ENCODE measurements around the gene TLE5.

TLE5 gene

DNA sequence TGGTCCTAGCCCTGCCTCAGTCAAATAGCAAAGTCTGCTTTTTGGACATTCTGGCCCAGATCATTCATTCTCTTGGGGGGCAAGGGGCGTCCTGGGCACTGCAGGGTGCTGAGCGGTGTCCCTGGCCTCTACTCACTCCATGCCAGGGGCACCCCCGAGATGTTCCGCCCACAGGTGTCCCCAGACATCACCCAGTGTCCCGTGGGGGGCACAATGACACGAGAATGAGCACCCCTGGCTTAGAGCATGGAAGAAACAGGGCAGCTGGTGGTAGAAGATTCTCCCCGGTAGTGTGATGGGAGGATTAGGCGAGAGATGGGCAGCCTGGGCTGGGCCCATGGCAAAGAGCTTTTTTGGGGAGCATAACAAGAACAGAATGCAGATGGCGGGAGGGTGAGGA is 5.3 kb upstream of the TLE5 start:
- no CpG with 5 or more reads among the region's 9 CpGs for whole genome bisulfite sequencing, 2 donors (ENCODE audit: extremely low coverage in 2 of 2, insufficient read length in 2 of 2, insufficient replicate concordance in 1 of 2)
- Histone ChIP-seq H2AFZ (ENCODE audit: low read length) (no peak overlapping the region), H3K4me1 (ENCODE audit: control insufficient read depth in 2 of 2, insufficient read depth in 1 of 2, low read depth in 1 of 2, low read length in 2 of 2) (no peaks in the 10 kb centered on the region), H3K27ac (replicated peaks; ENCODE audit: low read length) (no peak overlapping the region), H3K14ac (ENCODE audit: low read length) (peak overlapping the region; percentile 56), H2BK5ac (ENCODE audit: low read length) (no peak overlapping the region), H3K36me3 (replicated peaks in 1 of 2; ENCODE audit: control insufficient read depth in 2 of 2, insufficient read depth in 2 of 2, low read length in 2 of 2) (no peaks in the 10 kb centered on the region), H2BK12ac (ENCODE audit: low read length) (no peak overlapping the region), H4K91ac (ENCODE audit: low read depth, low read length, poor library complexity) (no peak overlapping the region), H3K9ac (ENCODE audit: low read depth, low read length, poor library complexity) (no peak overlapping the region), H4K8ac (ENCODE audit: low read depth, low read length) (no peak overlapping the region), H3K4ac (ENCODE audit: low read length) (no peak overlapping the region), H2AK5ac (ENCODE audit: low read depth, low read length) (peak overlapping the region; percentile 75), H3K79me1 (ENCODE audit: low read depth, low read length) (no peaks in the 10 kb centered on the region), H3K23ac (ENCODE audit: low read depth, low read length, poor library complexity) (peak overlapping the region; percentile 31), H3K18ac (ENCODE audit: low read length) (no peak overlapping the region), H3K27me3 (ENCODE audit: control insufficient read depth in 3 of 3, insufficient read depth in 3 of 3, low read depth in 1 of 3, low read length in 3 of 3) (peaks cover 0 to 17% (median 7%) of the 10 kb centered on the region in 3 experiments), H3K4me3 (ENCODE audit: low read length in 2 of 2) (no peak overlapping the region), H2BK120ac (ENCODE audit: low read depth, low read length) (no peak overlapping the region), H3K4me2 (ENCODE audit: insufficient read depth, low read length, poor library complexity, severe bottlenecking) (no peak overlapping the region), H2BK15ac (ENCODE audit: low read length) (no peak overlapping the region), H3K9me3 (replicated peaks in 1 of 2; ENCODE audit: control insufficient read depth in 2 of 2, insufficient read depth in 1 of 2, low read depth in 1 of 2, low read length in 2 of 2) (no peaks in the 10 kb centered on the region)
- DNase-seq (ENCODE audit: low spot score), result no peak

DNA sequence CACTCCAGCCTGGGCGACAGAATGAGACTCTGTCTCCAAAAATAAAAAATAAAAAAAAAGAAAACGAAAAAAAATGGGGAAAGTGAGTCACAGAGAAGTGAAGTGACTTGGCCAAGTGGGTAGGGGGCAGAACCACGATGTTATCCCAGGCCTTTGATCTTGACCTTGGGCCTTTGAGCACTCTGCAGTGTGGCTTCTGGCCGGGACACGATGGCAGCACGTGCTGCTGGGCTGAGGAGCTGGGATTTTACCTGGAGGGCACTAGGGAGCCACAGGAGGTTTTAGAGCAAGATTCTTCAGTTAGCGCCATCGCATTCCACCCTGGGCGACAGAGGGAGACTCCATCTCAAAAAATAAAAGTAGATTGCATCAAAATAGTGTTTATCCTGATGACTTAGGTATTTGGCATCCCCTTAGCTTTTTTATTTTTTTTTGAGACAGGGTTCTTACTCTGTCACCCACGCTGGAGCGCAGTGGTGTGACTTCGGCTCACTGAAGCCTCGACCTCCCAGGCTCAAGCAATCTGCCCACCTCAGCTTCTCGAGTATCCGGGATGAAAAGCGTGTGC is 4.3 kb upstream of the TLE5 start:
- no peak overlapping the region for H3K27ac ChIP-seq (replicated peaks; ENCODE audit: low read length)
- no peak overlapping the region for H2BK5ac ChIP-seq (ENCODE audit: low read length)
- no peak overlapping the region for H4K91ac ChIP-seq (ENCODE audit: low read depth, low read length, poor library complexity)
- no peak overlapping the region for H2BK12ac ChIP-seq (ENCODE audit: low read length)
- no peak overlapping the region for H2AK5ac ChIP-seq (ENCODE audit: low read depth, low read length)
- H3K27me3 ChIP-seq (ENCODE audit: control insufficient read depth in 3 of 3, insufficient read depth in 3 of 3, low read depth in 1 of 3, low read length in 3 of 3), result peaks cover 0 to 17% (median 7%) of the 10 kb centered on the region in 3 experiments
- H4K8ac ChIP-seq (ENCODE audit: low read depth, low read length), result no peak overlapping the region
- WGBS, 2 donors (ENCODE audit: extremely low coverage in 2 of 2, insufficient read length in 2 of 2, insufficient replicate concordance in 1 of 2), result no CpG with 5 or more reads among the region's 16 CpGs
- H3K14ac ChIP-seq (ENCODE audit: low read length), result peak overlapping the region; percentile 8
- no peak overlapping the region for H3K9ac ChIP-seq (ENCODE audit: low read depth, low read length, poor library complexity)
- no peak overlapping the region for H3K4me3 ChIP-seq (ENCODE audit: low read length in 2 of 2)
- H3K9me3 ChIP-seq (replicated peaks in 1 of 2; ENCODE audit: control insufficient read depth in 2 of 2, insufficient read depth in 1 of 2, low read depth in 1 of 2, low read length in 2 of 2), result no peaks in the 10 kb centered on the region
- H3K4ac ChIP-seq (ENCODE audit: low read length), result no peak overlapping the region
- H3K18ac ChIP-seq (ENCODE audit: low read length), result no peak overlapping the region
- no peak overlapping the region for H3K4me2 ChIP-seq (ENCODE audit: insufficient read depth, low read length, poor library complexity, severe bottlenecking)
- no peak for DNase-seq (ENCODE audit: low spot score)
- H3K36me3 ChIP-seq (replicated peaks in 1 of 2; ENCODE audit: control insufficient read depth in 2 of 2, insufficient read depth in 2 of 2, low read length in 2 of 2), result no peaks in the 10 kb centered on the region
- no peak overlapping the region for H3K23ac ChIP-seq (ENCODE audit: low read depth, low read length, poor library complexity)
- no peak overlapping the region for H2AFZ ChIP-seq (ENCODE audit: low read length)
- H2BK15ac ChIP-seq (ENCODE audit: low read length), result no peak overlapping the region
- no peak overlapping the region for H2BK120ac ChIP-seq (ENCODE audit: low read depth, low read length)
- H3K4me1 ChIP-seq (ENCODE audit: control insufficient read depth in 2 of 2, insufficient read depth in 1 of 2, low read depth in 1 of 2, low read length in 2 of 2), result no peaks in the 10 kb centered on the region
- H3K79me1 ChIP-seq (ENCODE audit: low read depth, low read length), result no peaks in the 10 kb centered on the region

DNA sequence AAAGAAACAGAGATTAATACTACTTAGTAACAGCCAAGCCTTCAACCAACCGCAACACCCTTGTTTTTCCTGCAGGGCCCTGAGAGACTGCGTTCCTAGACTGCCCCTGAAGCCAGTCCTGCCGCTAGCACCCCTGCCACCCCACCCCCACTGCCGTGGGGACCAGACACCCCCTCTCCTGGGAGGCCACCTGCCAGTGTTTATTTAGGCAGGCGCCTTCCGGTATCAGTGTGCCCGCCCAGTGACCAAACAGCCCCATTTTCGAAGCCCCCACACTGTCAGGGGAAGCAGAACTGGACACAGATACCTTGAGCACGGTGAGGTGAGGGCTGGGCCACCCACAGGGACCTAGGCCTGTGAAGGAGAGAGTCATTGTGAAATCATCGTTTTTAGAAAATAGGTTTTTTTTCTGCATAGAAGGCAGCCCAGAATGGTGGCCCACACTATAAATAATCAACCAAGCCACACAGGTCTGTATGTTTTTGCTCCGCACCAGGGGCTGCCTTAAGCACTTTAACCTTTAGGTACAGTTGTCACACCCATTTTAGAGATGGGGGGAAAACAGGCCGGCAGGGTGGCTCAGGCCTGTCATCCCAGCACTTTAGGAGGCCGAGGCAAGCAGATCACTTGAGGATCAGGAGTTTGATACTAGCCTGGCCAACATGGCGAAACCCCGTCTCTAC is 3.5 kb upstream of the TLE5 start:
- no peak overlapping the region for H3K27ac ChIP-seq (replicated peaks; ENCODE audit: low read length)
- H2BK120ac ChIP-seq (ENCODE audit: low read depth, low read length), result no peak overlapping the region
- no peak overlapping the region for H3K14ac ChIP-seq (ENCODE audit: low read length)
- H2BK12ac ChIP-seq (ENCODE audit: low read length), result no peak overlapping the region
- WGBS, 2 donors (ENCODE audit: extremely low coverage in 2 of 2, insufficient read length in 2 of 2, insufficient replicate concordance in 1 of 2), result no CpG with 5 or more reads among the region's 15 CpGs
- H2BK5ac ChIP-seq (ENCODE audit: low read length), result no peak overlapping the region
- peaks cover 0 to 17% (median 7%) of the 10 kb centered on the region in 3 experiments for H3K27me3 ChIP-seq (ENCODE audit: control insufficient read depth in 3 of 3, insufficient read depth in 3 of 3, low read depth in 1 of 3, low read length in 3 of 3)
- H3K4me1 ChIP-seq (ENCODE audit: control insufficient read depth in 2 of 2, insufficient read depth in 1 of 2, low read depth in 1 of 2, low read length in 2 of 2), result peaks cover 0 to 2% of the 10 kb centered on the region in 2 donors
- no peak overlapping the region for H3K18ac ChIP-seq (ENCODE audit: low read length)
- H3K9ac ChIP-seq (ENCODE audit: low read depth, low read length, poor library complexity), result no peak overlapping the region
- H3K4ac ChIP-seq (ENCODE audit: low read length), result no peak overlapping the region
- H3K4me2 ChIP-seq (ENCODE audit: insufficient read depth, low read length, poor library complexity, severe bottlenecking), result no peak overlapping the region
- DNase-seq (ENCODE audit: low spot score), result no peak
- H4K8ac ChIP-seq (ENCODE audit: low read depth, low read length), result no peak overlapping the region
- peaks cover 0 to 3% of the 10 kb centered on the region in 2 donors for H3K36me3 ChIP-seq (replicated peaks in 1 of 2; ENCODE audit: control insufficient read depth in 2 of 2, insufficient read depth in 2 of 2, low read length in 2 of 2)
- no peaks in the 10 kb centered on the region for H3K79me1 ChIP-seq (ENCODE audit: low read depth, low read length)
- no peak overlapping the region for H2AFZ ChIP-seq (ENCODE audit: low read length)
- no peak overlapping the region for H3K23ac ChIP-seq (ENCODE audit: low read depth, low read length, poor library complexity)
- peak overlapping the region; percentile 75 for H2BK15ac ChIP-seq (ENCODE audit: low read length)
- H2AK5ac ChIP-seq (ENCODE audit: low read depth, low read length), result peak overlapping the region; percentile 56
- peak overlapping the region; percentile 43 for H4K91ac ChIP-seq (ENCODE audit: low read depth, low read length, poor library complexity)
- no peak overlapping the region for H3K4me3 ChIP-seq (ENCODE audit: low read length in 2 of 2)
- no peaks in the 10 kb centered on the region for H3K9me3 ChIP-seq (replicated peaks in 1 of 2; ENCODE audit: control insufficient read depth in 2 of 2, insufficient read depth in 1 of 2, low read depth in 1 of 2, low read length in 2 of 2)

GRCh38 chr19:3064011-3064330 is 1.7 kb upstream of the TLE5 start:
- Histone ChIP-seq H3K4me1 (ENCODE audit: control insufficient read depth in 2 of 2, insufficient read depth in 1 of 2, low read depth in 1 of 2, low read length in 2 of 2) (peaks cover 0 to 2% of the 10 kb centered on the region in 2 donors), H2BK5ac (ENCODE audit: low read length) (no peak overlapping the region), H3K4me3 (ENCODE audit: low read length in 2 of 2) (no peak overlapping the region), H3K23ac (ENCODE audit: low read depth, low read length, poor library complexity) (no peak overlapping the region), H2BK12ac (ENCODE audit: low read length) (no peak overlapping the region), H3K9ac (ENCODE audit: low read depth, low read length, poor library complexity) (no peak overlapping the region), H3K4ac (ENCODE audit: low read length) (no peak overlapping the region), H3K27me3 (ENCODE audit: control insufficient read depth in 3 of 3, insufficient read depth in 3 of 3, low read depth in 1 of 3, low read length in 3 of 3) (peaks cover 0 to 17% (median 7%) of the 10 kb centered on the region in 3 experiments), H3K9me3 (replicated peaks in 1 of 2; ENCODE audit: control insufficient read depth in 2 of 2, insufficient read depth in 1 of 2, low read depth in 1 of 2, low read length in 2 of 2) (peaks cover 0 to 1% of the 10 kb centered on the region in 2 donors), H2BK120ac (ENCODE audit: low read depth, low read length) (no peak overlapping the region), H2AFZ (ENCODE audit: low read length) (no peak overlapping the region), H3K79me1 (ENCODE audit: low read depth, low read length) (no peaks in the 10 kb centered on the region), H3K27ac (replicated peaks; ENCODE audit: low read length) (no peak overlapping the region), H3K18ac (ENCODE audit: low read length) (no peak overlapping the region), H3K36me3 (replicated peaks in 1 of 2; ENCODE audit: control insufficient read depth in 2 of 2, insufficient read depth in 2 of 2, low read length in 2 of 2) (peaks cover 4 to 17% of the 10 kb centered on the region in 2 donors), H2AK5ac (ENCODE audit: low read depth, low read length) (no peak overlapping the region), H2BK15ac (ENCODE audit: low read length) (no peak overlapping the region), H4K8ac (ENCODE audit: low read depth, low read length) (no peak overlapping the region), H4K91ac (ENCODE audit: low read depth, low read length, poor library complexity) (no peak overlapping the region), H3K4me2 (ENCODE audit: insufficient read depth, low read length, poor library complexity, severe bottlenecking) (no peak overlapping the region), H3K14ac (ENCODE audit: low read length) (no peak overlapping the region)
- DNase-seq (ENCODE audit: low spot score), result no peak
- WGBS, 2 donors (ENCODE audit: extremely low coverage in 2 of 2, insufficient read length in 2 of 2, insufficient replicate concordance in 1 of 2), result no CpG with 5 or more reads among the region's 7 CpGs

Data from neuronal stem cell (in vitro differentiated cells).